ENCODE results near the gene LRRIQ1. TPM values are rescaled to one million over a fixed set of nuclear protein-coding genes. Genes with fewer than 3 reads are reported as not detected.

LRRIQ1 gene
- total RNA-seq, 1 donor from 2014 or later, result not detected

GRCh38 chr12:85007836-85008235, 28.3 kb upstream of the LRRIQ1 start:
- Mint-ChIP-seq H3K4me1 (ENCODE audit: low read depth) (no peaks in the 10 kb centered on the region), H3K36me3 (ENCODE audit: low read depth) (no peaks in the 10 kb centered on the region), H3K9me3 (no peaks in the 10 kb centered on the region), H3K27ac (no peak overlapping the region), H3K27me3 (ENCODE audit: low read depth) (no peaks in the 10 kb centered on the region), H3K4me3 (ENCODE audit: low read depth) (no peak overlapping the region)
- no peak for DNase-seq (ENCODE audit: low spot score)
- intact Hi-C loops (cut with micrococcal nuclease), result no loop called here

- H3K27me3 Mint-ChIP-seq (ENCODE audit: low read depth), result no peaks in the 10 kb centered on the region
- intact Hi-C loops (cut with micrococcal nuclease), result no loop called here
- no peak overlapping the region for H3K27ac Mint-ChIP-seq
- no peaks in the 10 kb centered on the region for H3K36me3 Mint-ChIP-seq (ENCODE audit: low read depth)
- no peaks in the 10 kb centered on the region for H3K4me1 Mint-ChIP-seq (ENCODE audit: low read depth)
- H3K9me3 Mint-ChIP-seq, result no peaks in the 10 kb centered on the region
- no peak for DNase-seq (ENCODE audit: low spot score)
- H3K4me3 Mint-ChIP-seq (ENCODE audit: low read depth), result no peak overlapping the region
Observed at GRCh38 chr12:85016413-85016812, 19.7 kb upstream of the LRRIQ1 start.

- Mint-ChIP-seq H3K4me3 (ENCODE audit: low read depth) (no peak overlapping the region), H3K27me3 (ENCODE audit: low read depth) (no peaks in the 10 kb centered on the region)
Observed at GRCh38 chr12:85017133-85017532, 19.0 kb upstream of the LRRIQ1 start.

GRCh38 chr12:85017618-85018017, 18.5 kb upstream of the LRRIQ1 start:
- Mint-ChIP-seq H3K9me3 (no peaks in the 10 kb centered on the region), H3K4me3 (ENCODE audit: low read depth) (no peak overlapping the region), H3K27me3 (ENCODE audit: low read depth) (no peaks in the 10 kb centered on the region), H3K36me3 (ENCODE audit: low read depth) (no peaks in the 10 kb centered on the region), H3K27ac (no peak overlapping the region), H3K4me1 (ENCODE audit: low read depth) (no peaks in the 10 kb centered on the region)
- no peak for DNase-seq (ENCODE audit: low spot score)
- intact Hi-C loops (cut with micrococcal nuclease), result no loop called here

More at GRCh38 chr12:85017133-85017532, 19.0 kb upstream of the LRRIQ1 start:
- Mint-ChIP-seq H3K27ac (no peak overlapping the region), H3K4me1 (ENCODE audit: low read depth) (no peaks in the 10 kb centered on the region), H3K36me3 (ENCODE audit: low read depth) (no peaks in the 10 kb centered on the region), H3K9me3 (no peaks in the 10 kb centered on the region)
- DNase-seq (ENCODE audit: low spot score), result no peak
- intact Hi-C loops (cut with micrococcal nuclease), result no loop called here

GRCh38 chr12:85018098-85018497, 18.1 kb upstream of the LRRIQ1 start:
- Mint-ChIP-seq H3K4me1 (ENCODE audit: low read depth) (no peaks in the 10 kb centered on the region), H3K27me3 (ENCODE audit: low read depth) (no peaks in the 10 kb centered on the region), H3K27ac (no peak overlapping the region), H3K9me3 (no peaks in the 10 kb centered on the region), H3K4me3 (ENCODE audit: low read depth) (no peak overlapping the region), H3K36me3 (ENCODE audit: low read depth) (no peaks in the 10 kb centered on the region)
- no peak for DNase-seq (ENCODE audit: low spot score)
- intact Hi-C loops (cut with micrococcal nuclease), result no loop called here

GRCh38 chr12:85029456-85029855, 6.7 kb upstream of the LRRIQ1 start:
- no peaks in the 10 kb centered on the region for H3K4me1 Mint-ChIP-seq (ENCODE audit: low read depth)
- intact Hi-C loops (cut with micrococcal nuclease), result loop anchor here (1.0 kb wide), 1 partner anchor 155 kb away; no protein-coding TSS in a partner anchor
- no peak overlapping the region for H3K4me3 Mint-ChIP-seq (ENCODE audit: low read depth)
- no peak for DNase-seq (ENCODE audit: low spot score)
- no peaks in the 10 kb centered on the region for H3K9me3 Mint-ChIP-seq
- H3K27ac Mint-ChIP-seq, result no peak overlapping the region
- H3K27me3 Mint-ChIP-seq (ENCODE audit: low read depth), result no peaks in the 10 kb centered on the region
- H3K36me3 Mint-ChIP-seq (ENCODE audit: low read depth), result no peaks in the 10 kb centered on the region

GRCh38 chr12:85036733-85037132, 582 bp downstream of the LRRIQ1 start:
- Mint-ChIP-seq H3K9me3 (no peaks in the 10 kb centered on the region), H3K27ac (no peak overlapping the region), H3K36me3 (ENCODE audit: low read depth) (no peaks in the 10 kb centered on the region), H3K4me1 (ENCODE audit: low read depth) (peaks cover 5% of the 10 kb centered on the region), H3K4me3 (ENCODE audit: low read depth) (peak overlapping the region; percentile 73), H3K27me3 (ENCODE audit: low read depth) (peaks cover 2% of the 10 kb centered on the region)
- DNase-seq (ENCODE audit: low spot score), result no peak
- intact Hi-C loops (cut with micrococcal nuclease), result no loop called here

- Mint-ChIP-seq H3K36me3 (ENCODE audit: low read depth) (no peaks in the 10 kb centered on the region), H3K27me3 (ENCODE audit: low read depth) (no peaks in the 10 kb centered on the region)
Observed at GRCh38 chr12:85041395-85041794, 5.2 kb downstream of the LRRIQ1 start.

GRCh38 chr12:85043829-85044228, 7.7 kb downstream of the LRRIQ1 start:
- H3K27ac Mint-ChIP-seq, result no peak overlapping the region
- no peaks in the 10 kb centered on the region for H3K4me1 Mint-ChIP-seq (ENCODE audit: low read depth)
- no peaks in the 10 kb centered on the region for H3K27me3 Mint-ChIP-seq (ENCODE audit: low read depth)
- H3K9me3 Mint-ChIP-seq, result no peaks in the 10 kb centered on the region
- intact Hi-C loops (cut with micrococcal nuclease), result no loop called here
- no peaks in the 10 kb centered on the region for H3K36me3 Mint-ChIP-seq (ENCODE audit: low read depth)
- no peak overlapping the region for H3K4me3 Mint-ChIP-seq (ENCODE audit: low read depth)
- DNase-seq (ENCODE audit: low spot score), result no peak

More at GRCh38 chr12:85041395-85041794, 5.2 kb downstream of the LRRIQ1 start:
- H3K4me3 Mint-ChIP-seq (ENCODE audit: low read depth), result no peak overlapping the region
- intact Hi-C loops (cut with micrococcal nuclease), result no loop called here
- no peaks in the 10 kb centered on the region for H3K9me3 Mint-ChIP-seq
- H3K27ac Mint-ChIP-seq, result no peak overlapping the region
- H3K4me1 Mint-ChIP-seq (ENCODE audit: low read depth), result no peaks in the 10 kb centered on the region
- no peak for DNase-seq (ENCODE audit: low spot score)

GRCh38 chr12:85057370-85057963, 21.3 kb downstream of the LRRIQ1 start:
- Mint-ChIP-seq H3K36me3 (ENCODE audit: low read depth) (no peaks in the 10 kb centered on the region), H3K4me3 (ENCODE audit: low read depth) (no peak overlapping the region), H3K27ac (no peak overlapping the region), H3K9me3 (no peaks in the 10 kb centered on the region), H3K4me1 (ENCODE audit: low read depth) (no peaks in the 10 kb centered on the region), H3K27me3 (ENCODE audit: low read depth) (no peaks in the 10 kb centered on the region)
- intact Hi-C loops (cut with micrococcal nuclease), result loop anchor here (1.0 kb wide), 1 partner anchor 183 kb away; no protein-coding TSS in a partner anchor
- DNase-seq (ENCODE audit: low spot score), result no peak

- H3K4me3 Mint-ChIP-seq (ENCODE audit: low read depth), result no peak overlapping the region
- no peaks in the 10 kb centered on the region for H3K27me3 Mint-ChIP-seq (ENCODE audit: low read depth)
- no peaks in the 10 kb centered on the region for H3K4me1 Mint-ChIP-seq (ENCODE audit: low read depth)
- no peak overlapping the region for H3K27ac Mint-ChIP-seq
- no peaks in the 10 kb centered on the region for H3K36me3 Mint-ChIP-seq (ENCODE audit: low read depth)
- DNase-seq (ENCODE audit: low spot score), result no peak
- H3K9me3 Mint-ChIP-seq, result no peaks in the 10 kb centered on the region
- intact Hi-C loops (cut with micrococcal nuclease), result no loop called here
Observed at GRCh38 chr12:85058339-85058738, 22.2 kb downstream of the LRRIQ1 start.

GRCh38 chr12:85059594-85059993, 23.4 kb downstream of the LRRIQ1 start:
- Mint-ChIP-seq H3K27ac (no peak overlapping the region), H3K36me3 (ENCODE audit: low read depth) (no peaks in the 10 kb centered on the region), H3K4me3 (ENCODE audit: low read depth) (no peak overlapping the region), H3K9me3 (no peaks in the 10 kb centered on the region), H3K4me1 (ENCODE audit: low read depth) (no peaks in the 10 kb centered on the region), H3K27me3 (ENCODE audit: low read depth) (no peaks in the 10 kb centered on the region)
- intact Hi-C loops (cut with micrococcal nuclease), result no loop called here
- no peak for DNase-seq (ENCODE audit: low spot score)

GRCh38 chr12:85060916-85061315, 24.8 kb downstream of the LRRIQ1 start:
- Mint-ChIP-seq H3K4me1 (ENCODE audit: low read depth) (no peaks in the 10 kb centered on the region), H3K36me3 (ENCODE audit: low read depth) (no peaks in the 10 kb centered on the region)

More at GRCh38 chr12:85060916-85061315, 24.8 kb downstream of the LRRIQ1 start:
- no peak for DNase-seq (ENCODE audit: low spot score)
- Mint-ChIP-seq H3K27ac (no peak overlapping the region), H3K9me3 (no peaks in the 10 kb centered on the region), H3K4me3 (ENCODE audit: low read depth) (no peak overlapping the region), H3K27me3 (ENCODE audit: low read depth) (no peaks in the 10 kb centered on the region)
- intact Hi-C loops (cut with micrococcal nuclease), result no loop called here
